HepG2 (cell line): ENCODE results near the gene SERPINB6. TPM values are rescaled to one million over a fixed set of nuclear protein-coding genes. Genes with fewer than 3 reads are reported as not detected.

Source experiments
- ARID4A ChIP-seq: sonication (generic); formaldehyde crosslinking; IDR thresholded peaks from 2 replicates; pipeline ENCODE4 v1.5.0; 2020; ENCODE audit warnings: mild to moderate bottlenecking, missing genetic modification reagents, borderline replicate concordance
- CHD4 ChIP-seq: fragments of 200-600 bp; sonication (generic); IDR thresholded peaks from 2 replicates; pipeline ENCODE4 v1.7.0; 2017; ENCODE audit warnings: mild to moderate bottlenecking, low read length, borderline replicate concordance
- DPF2 ChIP-seq: sonication (generic); formaldehyde crosslinking; IDR thresholded peaks from 2 replicates; pipeline ENCODE4 v1.4.0; 2020; ENCODE audit warnings: mild to moderate bottlenecking, low read depth, missing genetic modification reagents, borderline replicate concordance
- GABPB1 ChIP-seq: IDR thresholded peaks from 2 replicates; pipeline ENCODE4 v1.6.1; 2016; ENCODE audit warnings: mild to moderate bottlenecking, missing genetic modification reagents, moderate library complexity, missing compliant biosample characterization
- MEIS1 ChIP-seq: sonication (generic); formaldehyde crosslinking; IDR thresholded peaks from 2 replicates; pipeline ENCODE4 v1.9.0; 2021; ENCODE audit warnings: mild to moderate bottlenecking, missing genetic modification reagents, moderate library complexity, borderline replicate concordance
- NFE2L1 ChIP-seq: sonication (generic); formaldehyde crosslinking; IDR thresholded peaks from 2 replicates; pipeline ENCODE4 v1.4.0; 2020; ENCODE audit warnings: missing genetic modification reagents, mild to moderate bottlenecking, borderline replicate concordance
- PTBP1 ChIP-seq: fragments of 200-400 bp; formaldehyde crosslinking; IDR thresholded peaks from 2 replicates; pipeline ENCODE4 v1.6.1; 2018; ENCODE audit warnings: low read length, low read depth; ENCODE audit not compliant: poor library complexity, severe bottlenecking
- SRY ChIP-seq: sonication (generic); formaldehyde crosslinking; IDR thresholded peaks from 2 replicates; pipeline ENCODE4 v1.8.0; 2022; ENCODE audit warnings: mild to moderate bottlenecking, missing genetic modification reagents
- ZNF331 ChIP-seq: sonication (generic); formaldehyde crosslinking; IDR thresholded peaks from 2 replicates; pipeline ENCODE4 v1.4.0; 2020; ENCODE audit warnings: missing genetic modification reagents
- ZNF431 ChIP-seq: sonication (generic); formaldehyde crosslinking; IDR thresholded peaks from 2 replicates; pipeline ENCODE4 v1.9.0; 2022; ENCODE audit warnings: missing genetic modification reagents, low read depth, mild to moderate bottlenecking, borderline replicate concordance
- ZNF512B ChIP-seq: sonication (generic); formaldehyde crosslinking; IDR thresholded peaks from 2 replicates; pipeline ENCODE4 v1.5.1; 2020; ENCODE audit warnings: missing genetic modification reagents, mild to moderate bottlenecking, borderline replicate concordance
- ZNF543 ChIP-seq: sonication (generic); formaldehyde crosslinking; IDR thresholded peaks from 2 replicates; pipeline ENCODE4 v1.4.0; 2020; ENCODE audit warnings: mild to moderate bottlenecking, missing genetic modification reagents
- ZNF552 ChIP-seq: sonication (generic); formaldehyde crosslinking; IDR thresholded peaks from 2 replicates; pipeline ENCODE4 v1.9.0; 2022; ENCODE audit warnings: missing genetic modification reagents, mild to moderate bottlenecking, borderline replicate concordance
- ZNF563 ChIP-seq: sonication (generic); formaldehyde crosslinking; IDR thresholded peaks from 2 replicates; pipeline ENCODE4 v1.8.0; 2022; ENCODE audit warnings: mild to moderate bottlenecking, moderate library complexity, missing genetic modification reagents
- ZNF570 ChIP-seq: sonication (generic); formaldehyde crosslinking; IDR thresholded peaks from 2 replicates; pipeline ENCODE4 v1.4.0; 2020; ENCODE audit warnings: mild to moderate bottlenecking, missing genetic modification reagents, borderline replicate concordance
- ZNF674 ChIP-seq: sonication (generic); formaldehyde crosslinking; IDR thresholded peaks from 2 replicates; pipeline ENCODE4 v1.5.0; 2020; ENCODE audit warnings: low read depth, mild to moderate bottlenecking, missing genetic modification reagents
- ZNF704 ChIP-seq: sonication (generic); formaldehyde crosslinking; IDR thresholded peaks from 2 replicates; pipeline ENCODE4 v1.8.1; 2023; ENCODE audit warnings: mild to moderate bottlenecking, inconsistent platforms, moderate library complexity, missing genetic modification reagents, borderline replicate concordance
- ZNF749 ChIP-seq: sonication (generic); formaldehyde crosslinking; IDR thresholded peaks from 2 replicates; pipeline ENCODE4 v1.8.0; 2022; ENCODE audit warnings: mild to moderate bottlenecking, missing genetic modification reagents, moderate library complexity, borderline replicate concordance
- ZNF776 ChIP-seq: sonication (generic); formaldehyde crosslinking; IDR thresholded peaks from 2 replicates; pipeline ENCODE4 v1.4.0; 2020; ENCODE audit warnings: mild to moderate bottlenecking, missing genetic modification reagents
- ZSCAN30 ChIP-seq: sonication (generic); formaldehyde crosslinking; IDR thresholded peaks from 2 replicates; pipeline ENCODE4 v1.5.0; 2020; ENCODE audit warnings: mild to moderate bottlenecking, missing genetic modification reagents
- polyA plus RNA-seq, 8 experiments: library from polyadenylated mRNA; depleted of rRNA in 3 of 8; stranded (reverse) in 7 of 8; unstranded in 1 of 8; fragments of >200 nt; fragmentation: Illumina TruSeq in 4 of 8; extraction: Trizol in 4 of 8; gene quantifications; 2 replicates each; pipeline versions ENCODE4 v1.2.1 to v1.2.3, GENCODE V29; 2011 to 2016; ENCODE audit warnings: low read depth in 4 of 8, missing spikeins in 1 of 8, mixed read lengths in 1 of 8; ENCODE audit not compliant: insufficient read depth in 1 of 8
- total RNA-seq, 5 experiments: library from RNA; depleted of rRNA; stranded (reverse); fragments of >200 nt; fragmentation: Illumina TruSeq; extraction: Trizol; gene quantifications; 2 replicates each; pipeline ENCODE4 v1.2.3, GENCODE V29; 2016; ENCODE audit warnings: low read depth in 1 of 5

Gene SERPINB6
- total and polyA plus RNA-seq, 2 of the 13 experiments (the other 11 are each of a cell fraction or from before 2014, with no cell fraction given) = 38.2 to 61.3 TPM

GRCh38 chr6:2998998-2999617, 27.7 kb upstream of the SERPINB6 start (continued):
- TF ChIP-seq ZNF512B (CRISPR knock-in tag) (no peak), ZNF331 (CRISPR knock-in tag) (peak; percentile 41; the same call in 1 of the 2 replicates), CHD4 (no peak; the same call in 1 of the 2 replicates), ZNF704 (CRISPR knock-in tag) (no peak; the same call in 1 of the 2 replicates), ZNF543 (CRISPR knock-in tag) (no peak; the same call in 1 of the 2 replicates), ZNF563 (CRISPR knock-in tag) (peak; percentile 65; the same call in 1 of the 2 replicates), PTBP1 (no peak), SRY (peak; percentile 18; the same call in 1 of the 2 replicates), DPF2 (peak; percentile 83), ZNF776 (CRISPR knock-in tag) (no peak), ZNF431 (CRISPR knock-in tag) (no peak; the same call in 1 of the 2 replicates), ARID4A (CRISPR knock-in tag) (peak; percentile 52; the same call in 1 of the 2 replicates), NFE2L1 (CRISPR knock-in tag) (no peak), MEIS1 (no peak; the same call in 1 of the 2 replicates), ZNF552 (no peak; the same call in 1 of the 2 replicates), GABPB1 (CRISPR knock-in tag) (no peak), ZNF570 (no peak), ZSCAN30 (CRISPR knock-in tag) (no peak), ZNF749 (CRISPR knock-in tag) (peak; percentile 27; the same call in 1 of the 2 replicates), ZNF674 (CRISPR knock-in tag) (no peak)
